Neural cell (in vitro differentiated cells): Measurements from ENCODE around the gene DEAF1. TPM values are rescaled to one million over a fixed set of nuclear protein-coding genes. Genes with fewer than 3 reads are reported as not detected.

Source experiments
- H2AFZ ChIP-seq: fragments of 200-600, 300-800 bp; sonication (generic), shearing (Covaris generic); 2 replicates; pipeline ENCODE4 v1.6.0; 2014; ENCODE audit warnings: low read depth, mild to moderate bottlenecking, antibody characterized with exemption, low read length, moderate library complexity
- H3F3A ChIP-seq: fragments of 200-600 bp; shearing (Covaris generic); 2 replicates; pipeline ENCODE4 v1.6.1; 2016; ENCODE audit warnings: mild to moderate bottlenecking, moderate library complexity, mixed read lengths, antibody characterized with exemption, low read length; ENCODE audit not compliant: insufficient read depth, poor library complexity, severe bottlenecking
- H3K27ac ChIP-seq: fragments of 200-600, 300-800 bp; sonication (generic), shearing (Covaris generic); 2 replicates; pipeline ENCODE4 v1.5.1; 2014; ENCODE audit warnings: mild to moderate bottlenecking, low read length, moderate library complexity
- H3K27me3 ChIP-seq: fragments of 300-800, 200-600 bp; sonication (generic), shearing (Covaris generic); 2 replicates; pipeline ENCODE4 v1.6.0; 2014; ENCODE audit warnings: mild to moderate bottlenecking, low read depth, low read length, moderate library complexity; ENCODE audit not compliant: insufficient read depth
- H3K36me3 ChIP-seq: fragments of 300-800, 200-600 bp; sonication (generic), shearing (Covaris generic); 2 replicates; pipeline ENCODE4 v1.5.1; 2014; ENCODE audit warnings: mild to moderate bottlenecking, antibody characterized with exemption, low read length, moderate library complexity; ENCODE audit not compliant: insufficient read depth
- H3K4me2 ChIP-seq: fragments of 300-800, 200-600 bp; sonication (generic), shearing (Covaris generic); 2 replicates; pipeline ENCODE4 v1.6.0; 2014; ENCODE audit warnings: mild to moderate bottlenecking, low read length
- H3K4me3 ChIP-seq: fragments of 300-800, 200-600 bp; sonication (generic), shearing (Covaris generic); 2 replicates; pipeline ENCODE4 v1.5.1; 2014; ENCODE audit warnings: mild to moderate bottlenecking, low read length, moderate library complexity
- H3K79me2 ChIP-seq: fragments of 200-600 bp; shearing (Covaris generic); replicated peaks from 2 replicates; pipeline ENCODE4 v1.6.0; 2014; ENCODE audit warnings: mild to moderate bottlenecking, low read length, moderate library complexity; ENCODE audit not compliant: insufficient read depth
- H3K9ac ChIP-seq: fragments of 300-800, 200-600 bp; sonication (generic), shearing (Covaris generic); 2 replicates; pipeline ENCODE4 v1.6.1; 2016; ENCODE audit warnings: mild to moderate bottlenecking, low read length, mixed read lengths
- H3K9me2 ChIP-seq: fragments of 200-600 bp; shearing (Covaris generic); 2 replicates; pipeline ENCODE4 v1.6.1; 2016; ENCODE audit warnings: mild to moderate bottlenecking, low read length, mixed read lengths; ENCODE audit not compliant: insufficient read depth
- H3K9me3 ChIP-seq: fragments of 200-600, 300-800 bp; sonication (generic), shearing (Covaris generic); 2 replicates; pipeline ENCODE4 v1.6.1; 2016; ENCODE audit warnings: mild to moderate bottlenecking, mixed run types, low read length, moderate library complexity, mixed read lengths
- H4K20me1 ChIP-seq: fragments of 200-600 bp; shearing (Covaris generic); 2 replicates; pipeline ENCODE4 v1.6.1; 2016; ENCODE audit warnings: mild to moderate bottlenecking, mixed run types; ENCODE audit not compliant: insufficient read depth
- EP300 ChIP-seq: fragments of 450-650 bp; conservative IDR thresholded peaks from 2 replicates; pipeline ENCODE4 v1.6.1; 2014; ENCODE audit warnings: antibody characterized with exemption, mild to moderate bottlenecking, moderate library complexity; ENCODE audit not compliant: poor library complexity, severe bottlenecking
- EZH2 ChIP-seq: fragments of 200-600, 300-800 bp; shearing (Covaris generic), sonication (generic); IDR thresholded peaks from 2 replicates; pipeline ENCODE4 v1.6.1; 2014; ENCODE audit warnings: antibody characterized with exemption, low read length, borderline replicate concordance, mild to moderate bottlenecking; ENCODE audit not compliant: insufficient read depth, poor library complexity, severe bottlenecking
- MXI1 ChIP-seq: fragments of 450-650 bp; conservative IDR thresholded peaks from 2 replicates; pipeline ENCODE4 v1.6.1; 2014; ENCODE audit warnings: antibody characterized with exemption, mild to moderate bottlenecking; ENCODE audit not compliant: poor library complexity, severe bottlenecking
- POLR2AphosphoS5 ChIP-seq: IDR thresholded peaks from 2 replicates; pipeline ENCODE4 v1.6.1; 2012
- RAD21 ChIP-seq: fragments of 450-650 bp; conservative IDR thresholded peaks from 2 replicates; pipeline ENCODE4 v1.6.1; 2014; ENCODE audit warnings: antibody characterized with exemption, mild to moderate bottlenecking, moderate library complexity
- SMC3 ChIP-seq: fragments of 450-650 bp; conservative IDR thresholded peaks from 2 replicates; pipeline ENCODE4 v1.6.1; 2014; ENCODE audit warnings: antibody characterized with exemption, mild to moderate bottlenecking, moderate library complexity; ENCODE audit not compliant: poor library complexity
- TAF1 ChIP-seq: IDR thresholded peaks from 2 replicates; pipeline ENCODE4 v1.6.1; 2012; ENCODE audit warnings: low read depth
- polyA plus RNA-seq: library from polyadenylated mRNA; depleted of rRNA; stranded (reverse); fragments of >200 nt; gene quantifications from 2 replicates; pipeline ENCODE4 v1.2.3, GENCODE V29; 2014
- TF ChIP-seq, protein P1 (sequence below): fragments of 450-650 bp; IDR thresholded peaks from 2 replicates; pipeline ENCODE4 v1.5.1; 2014; ENCODE audit warnings: antibody characterized with exemption, mild to moderate bottlenecking, moderate library complexity; ENCODE audit not compliant: poor library complexity, severe bottlenecking
- TF ChIP-seq, protein P2 (sequence below): IDR thresholded peaks from 2 replicates; pipeline ENCODE4 v1.6.1; 2012; ENCODE audit warnings: borderline replicate concordance

DEAF1 gene
- polyA plus RNA-seq, 1 donor from 2014 or later, result 87.6 TPM

DNA sequence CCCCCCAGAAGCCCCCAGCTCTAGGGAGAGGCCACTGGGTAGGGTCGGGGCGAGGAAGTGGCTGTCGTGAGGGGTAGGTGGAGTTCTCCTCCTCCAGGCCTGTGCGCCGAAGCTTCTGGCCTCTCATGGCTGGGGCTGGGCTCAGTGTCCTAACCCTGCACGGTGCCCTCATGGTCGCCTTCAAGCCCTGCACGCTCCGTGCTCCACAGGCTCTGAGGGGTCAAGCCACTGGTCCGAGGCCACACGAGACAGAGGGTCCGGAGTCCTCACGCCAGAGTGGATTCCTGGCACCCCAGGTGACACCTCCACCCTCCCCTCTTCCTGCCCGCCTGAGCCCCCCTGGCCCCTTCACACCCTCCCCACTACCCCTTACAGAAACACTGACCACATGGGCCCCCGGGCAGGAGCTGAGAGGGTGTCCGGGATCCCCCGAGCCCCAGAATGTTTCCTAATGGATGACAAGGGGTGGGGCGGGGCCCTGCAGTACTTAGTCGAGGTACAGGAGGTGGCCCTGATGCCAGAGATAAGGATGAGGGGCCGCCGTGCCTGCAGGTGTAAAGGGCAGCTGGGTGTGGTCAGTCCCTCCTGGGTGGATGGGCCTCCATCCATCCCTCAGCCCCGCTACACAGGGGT is 69.3 kb downstream of the DEAF1 start:
- no peak overlapping the region for H3K4me3 ChIP-seq
- TF ChIP-seq MXI1, result no peak
- no peak for TF ChIP-seq RAD21
- no peak for TF ChIP-seq EZH2
- no peak for TF ChIP-seq TAF1
- TF ChIP-seq POLR2AphosphoS5, result no peak
- TF ChIP-seq, protein P1, sequence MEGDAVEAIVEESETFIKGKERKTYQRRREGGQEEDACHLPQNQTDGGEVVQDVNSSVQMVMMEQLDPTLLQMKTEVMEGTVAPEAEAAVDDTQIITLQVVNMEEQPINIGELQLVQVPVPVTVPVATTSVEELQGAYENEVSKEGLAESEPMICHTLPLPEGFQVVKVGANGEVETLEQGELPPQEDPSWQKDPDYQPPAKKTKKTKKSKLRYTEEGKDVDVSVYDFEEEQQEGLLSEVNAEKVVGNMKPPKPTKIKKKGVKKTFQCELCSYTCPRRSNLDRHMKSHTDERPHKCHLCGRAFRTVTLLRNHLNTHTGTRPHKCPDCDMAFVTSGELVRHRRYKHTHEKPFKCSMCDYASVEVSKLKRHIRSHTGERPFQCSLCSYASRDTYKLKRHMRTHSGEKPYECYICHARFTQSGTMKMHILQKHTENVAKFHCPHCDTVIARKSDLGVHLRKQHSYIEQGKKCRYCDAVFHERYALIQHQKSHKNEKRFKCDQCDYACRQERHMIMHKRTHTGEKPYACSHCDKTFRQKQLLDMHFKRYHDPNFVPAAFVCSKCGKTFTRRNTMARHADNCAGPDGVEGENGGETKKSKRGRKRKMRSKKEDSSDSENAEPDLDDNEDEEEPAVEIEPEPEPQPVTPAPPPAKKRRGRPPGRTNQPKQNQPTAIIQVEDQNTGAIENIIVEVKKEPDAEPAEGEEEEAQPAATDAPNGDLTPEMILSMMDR, result no peak
- TF ChIP-seq, protein P2, sequence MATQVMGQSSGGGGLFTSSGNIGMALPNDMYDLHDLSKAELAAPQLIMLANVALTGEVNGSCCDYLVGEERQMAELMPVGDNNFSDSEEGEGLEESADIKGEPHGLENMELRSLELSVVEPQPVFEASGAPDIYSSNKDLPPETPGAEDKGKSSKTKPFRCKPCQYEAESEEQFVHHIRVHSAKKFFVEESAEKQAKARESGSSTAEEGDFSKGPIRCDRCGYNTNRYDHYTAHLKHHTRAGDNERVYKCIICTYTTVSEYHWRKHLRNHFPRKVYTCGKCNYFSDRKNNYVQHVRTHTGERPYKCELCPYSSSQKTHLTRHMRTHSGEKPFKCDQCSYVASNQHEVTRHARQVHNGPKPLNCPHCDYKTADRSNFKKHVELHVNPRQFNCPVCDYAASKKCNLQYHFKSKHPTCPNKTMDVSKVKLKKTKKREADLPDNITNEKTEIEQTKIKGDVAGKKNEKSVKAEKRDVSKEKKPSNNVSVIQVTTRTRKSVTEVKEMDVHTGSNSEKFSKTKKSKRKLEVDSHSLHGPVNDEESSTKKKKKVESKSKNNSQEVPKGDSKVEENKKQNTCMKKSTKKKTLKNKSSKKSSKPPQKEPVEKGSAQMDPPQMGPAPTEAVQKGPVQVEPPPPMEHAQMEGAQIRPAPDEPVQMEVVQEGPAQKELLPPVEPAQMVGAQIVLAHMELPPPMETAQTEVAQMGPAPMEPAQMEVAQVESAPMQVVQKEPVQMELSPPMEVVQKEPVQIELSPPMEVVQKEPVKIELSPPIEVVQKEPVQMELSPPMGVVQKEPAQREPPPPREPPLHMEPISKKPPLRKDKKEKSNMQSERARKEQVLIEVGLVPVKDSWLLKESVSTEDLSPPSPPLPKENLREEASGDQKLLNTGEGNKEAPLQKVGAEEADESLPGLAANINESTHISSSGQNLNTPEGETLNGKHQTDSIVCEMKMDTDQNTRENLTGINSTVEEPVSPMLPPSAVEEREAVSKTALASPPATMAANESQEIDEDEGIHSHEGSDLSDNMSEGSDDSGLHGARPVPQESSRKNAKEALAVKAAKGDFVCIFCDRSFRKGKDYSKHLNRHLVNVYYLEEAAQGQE, result no peak
- TF ChIP-seq EP300, result no peak
- no peak for TF ChIP-seq SMC3
- no peaks in the 10 kb centered on the region for H3K9me2 ChIP-seq
- no peaks in the 10 kb centered on the region for H3F3A ChIP-seq
- H3K79me2 ChIP-seq, result no peaks in the 10 kb centered on the region
- no peaks in the 10 kb centered on the region for H3K9me3 ChIP-seq
- no peaks in the 10 kb centered on the region for H4K20me1 ChIP-seq
- H3K27ac ChIP-seq, result no peak overlapping the region
- H3K27me3 ChIP-seq, result no peaks in the 10 kb centered on the region
- H3K4me2 ChIP-seq, result no peak overlapping the region
- no peaks in the 10 kb centered on the region for H3K36me3 ChIP-seq
- no peak overlapping the region for H3K9ac ChIP-seq
- H2AFZ ChIP-seq, result no peak overlapping the region

DNA sequence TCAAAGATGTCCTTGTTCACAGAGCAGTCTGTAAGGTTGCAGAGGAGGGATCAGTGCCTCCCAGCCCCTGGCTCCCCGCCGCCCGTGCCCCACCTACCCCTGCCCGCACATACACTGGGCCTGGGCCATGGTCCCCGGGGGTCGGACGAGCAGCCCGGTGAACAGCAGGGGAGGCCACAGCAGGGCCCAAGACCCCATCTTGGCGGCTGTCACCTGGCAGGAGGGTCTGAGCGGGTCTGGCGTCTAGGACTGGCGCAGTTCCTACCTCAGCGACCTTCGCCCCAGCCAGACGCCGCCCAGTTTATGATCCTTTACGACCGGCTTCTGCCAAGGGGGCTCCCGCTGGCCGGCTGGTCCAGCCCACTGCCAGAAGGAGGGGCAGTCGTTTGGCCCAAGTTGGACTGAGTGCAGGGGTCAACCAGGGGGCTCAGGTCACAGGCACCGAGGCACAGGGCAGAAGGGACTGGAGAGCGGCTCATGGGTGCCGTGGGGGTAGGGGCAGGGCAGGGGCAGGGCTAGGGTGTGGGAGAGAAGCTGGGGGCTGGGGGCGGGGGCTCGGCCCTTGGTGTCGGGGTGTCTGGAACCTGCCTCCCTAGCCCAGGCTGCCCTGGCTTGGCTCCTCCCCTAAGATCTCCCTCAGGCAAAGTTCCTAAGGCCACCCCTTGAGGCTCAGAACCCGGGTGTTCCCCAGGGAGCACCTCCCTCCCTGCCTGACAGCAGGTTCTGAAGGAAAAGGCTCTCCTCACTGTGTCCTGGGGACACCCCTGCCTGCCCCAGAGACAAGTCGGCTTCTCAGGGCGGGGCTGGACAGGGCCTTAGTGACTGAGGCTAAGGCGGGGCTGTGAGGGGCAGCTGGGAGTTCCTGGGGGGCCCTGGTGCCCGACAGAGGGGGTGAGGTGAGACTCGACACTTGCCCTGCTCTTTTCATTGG is 70.1 kb downstream of the DEAF1 start, which contains the start of gene CDHR5:
CDHR5 (minus strand) TSS at position 251 of the 931 bp plus-strand sequence; CDS start at position 198, 53 bp downstream.
- no peaks in the 10 kb centered on the region for H3K79me2 ChIP-seq
- H3K27me3 ChIP-seq, result no peaks in the 10 kb centered on the region
- H2AFZ ChIP-seq, result no peak within 1 kb of the TSS
- H3K9me3 ChIP-seq, result no peaks in the 10 kb centered on the region
- H3K4me3 ChIP-seq, result no peak within 1 kb of the TSS
- H3K9ac ChIP-seq, result no peak within 1 kb of the TSS
- no peaks in the 10 kb centered on the region for H4K20me1 ChIP-seq
- no peak within 1 kb of the TSS for H3K4me2 ChIP-seq
- TF ChIP-seq MXI1, result no peak
- TF ChIP-seq SMC3, result no peak
- TF ChIP-seq EZH2, result no peak
- TF ChIP-seq EP300, result no peak
- TF ChIP-seq, protein P1, result no peak
- no peak for TF ChIP-seq TAF1
- TF ChIP-seq, protein P2, result no peak
- TF ChIP-seq RAD21, result no peak
- no peak for TF ChIP-seq POLR2AphosphoS5
- H3K36me3 ChIP-seq, result no peaks in the 10 kb centered on the region
- H3F3A ChIP-seq, result no peaks in the 10 kb centered on the region
- H3K9me2 ChIP-seq, result no peaks in the 10 kb centered on the region
- H3K27ac ChIP-seq, result no peak within 1 kb of the TSS
